MM.1S (cell line): ENCODE measurements around the gene GOLGA6L22.
"Not testable (repeated sequence)": the region's sequence is repeated elsewhere in the genome, so short reads cannot be mapped to it uniquely, and the experiment has no call there.

Source experiments
- DNase-seq: peaks from one replicate; pipeline ENCODE4 v3.0.0-alpha.2; 2015
- H2AFZ ChIP-seq: fragments of 300-600 bp; sonication (generic); 2 replicates; pipeline ENCODE4 v1.6.0; 2016; ENCODE audit warnings: antibody characterized with exemption, low read length
- H3F3A ChIP-seq: fragments of 300-600 bp; sonication (generic); 2 replicates; pipeline ENCODE4 v1.6.1; 2016; ENCODE audit warnings: mild to moderate bottlenecking, antibody characterized with exemption, low read length, moderate library complexity, mixed read lengths; ENCODE audit not compliant: insufficient read depth
- H3K27ac ChIP-seq: fragments of 300-600 bp; sonication (generic); 2 replicates; pipeline ENCODE4 v1.5.1; 2016; ENCODE audit warnings: mild to moderate bottlenecking, low read length
- H3K27me3 ChIP-seq: fragments of 300-600 bp; sonication (generic); replicated peaks from 2 replicates; pipeline ENCODE4 v1.6.0; 2016; ENCODE audit warnings: low read length; ENCODE audit not compliant: insufficient read depth
- H3K36me3 ChIP-seq: fragments of 300-600 bp; sonication (generic); replicated peaks from 2 replicates; pipeline ENCODE4 v1.6.1; 2016; ENCODE audit warnings: mild to moderate bottlenecking, low read length, mixed read lengths; ENCODE audit not compliant: insufficient read depth
- H3K4me1 ChIP-seq: fragments of 300-600 bp; sonication (generic); 2 replicates; pipeline ENCODE4 v1.6.1; 2016; ENCODE audit warnings: low read length, mixed read lengths
- H3K4me2 ChIP-seq: fragments of 300-600 bp; sonication (generic); 2 replicates; pipeline ENCODE4 v1.6.0; 2016; ENCODE audit warnings: low read depth, low read length
- H3K4me3 ChIP-seq: fragments of 300-600 bp; sonication (generic); 2 replicates; pipeline ENCODE4 v1.5.1; 2016; ENCODE audit warnings: low read length, mixed read lengths
- H3K79me2 ChIP-seq: fragments of 300-600 bp; sonication (generic); 2 replicates; pipeline ENCODE4 v1.6.1; 2016; ENCODE audit warnings: mixed run types, low read length, mixed read lengths
- H3K9ac ChIP-seq: fragments of 300-600 bp; sonication (generic); 2 replicates; pipeline ENCODE4 v1.6.1; 2016; ENCODE audit warnings: low read length, mixed read lengths
- H3K9me2 ChIP-seq: fragments of 300-600 bp; sonication (generic); replicated peaks from 2 replicates; pipeline ENCODE4 v1.6.1; 2016; ENCODE audit warnings: mild to moderate bottlenecking, low read length, mixed read lengths; ENCODE audit not compliant: insufficient read depth
- H3K9me3 ChIP-seq: fragments of 300-600 bp; sonication (generic); replicated peaks from 2 replicates; pipeline ENCODE4 v1.6.1; 2016; ENCODE audit warnings: mild to moderate bottlenecking, low read length, mixed read lengths; ENCODE audit not compliant: insufficient read depth
- H4K20me1 ChIP-seq: fragments of 300-600 bp; sonication (generic); 2 replicates; pipeline ENCODE4 v1.6.1; 2016; ENCODE audit warnings: mild to moderate bottlenecking, low read length, moderate library complexity, mixed read lengths; ENCODE audit not compliant: insufficient read depth

GOLGA6L22 gene

GRCh38 chr15:22494490-22495113 is 35.9 kb downstream of the GOLGA6L22 start:
- not testable (repeated sequence) for H3K9ac ChIP-seq, DNase-seq, H3K27me3 ChIP-seq, H3K9me3 ChIP-seq, H3K4me3 ChIP-seq, H3K4me2 ChIP-seq, H2AFZ ChIP-seq, H3F3A ChIP-seq, H3K27ac ChIP-seq, H3K4me1 ChIP-seq, H3K9me2 ChIP-seq, H3K36me3 ChIP-seq, H3K79me2 ChIP-seq, H4K20me1 ChIP-seq

GRCh38 chr15:22497200-22497599 is 38.5 kb downstream of the GOLGA6L22 start:
- H3K27me3 ChIP-seq, H2AFZ ChIP-seq, H3K4me3 ChIP-seq, H3K79me2 ChIP-seq, H4K20me1 ChIP-seq, H3K9me2 ChIP-seq, H3K9ac ChIP-seq, DNase-seq, H3K9me3 ChIP-seq, H3K27ac ChIP-seq, H3K36me3 ChIP-seq, H3K4me2 ChIP-seq, H3F3A ChIP-seq, H3K4me1 ChIP-seq: not testable (repeated sequence)

- not testable (repeated sequence) for H3K79me2 ChIP-seq, H3K9ac ChIP-seq, H3K9me2 ChIP-seq, H3K4me3 ChIP-seq, H3K27ac ChIP-seq, H4K20me1 ChIP-seq, H3K4me2 ChIP-seq, H2AFZ ChIP-seq, DNase-seq, H3F3A ChIP-seq, H3K9me3 ChIP-seq, H3K4me1 ChIP-seq, H3K36me3 ChIP-seq, H3K27me3 ChIP-seq
Measured at GRCh38 chr15:22498220-22498925, 39.7 kb downstream of the GOLGA6L22 start.

GRCh38 chr15:22502272-22502671 is 43.6 kb downstream of the GOLGA6L22 start:
- H2AFZ ChIP-seq, H3K9ac ChIP-seq, H3F3A ChIP-seq, DNase-seq, H3K27me3 ChIP-seq, H3K4me1 ChIP-seq, H3K9me3 ChIP-seq, H3K79me2 ChIP-seq, H3K9me2 ChIP-seq, H4K20me1 ChIP-seq, H3K4me2 ChIP-seq, H3K27ac ChIP-seq, H3K4me3 ChIP-seq, H3K36me3 ChIP-seq: not testable (repeated sequence)

- not testable (repeated sequence) for H3K4me2 ChIP-seq, H3K9ac ChIP-seq
Measured at GRCh38 chr15:22506959-22507358, 48.3 kb downstream of the GOLGA6L22 start.

GRCh38 chr15:22516140-22516539 is 57.4 kb downstream of the GOLGA6L22 start:
- not testable (repeated sequence) for H3F3A ChIP-seq, H3K36me3 ChIP-seq, H2AFZ ChIP-seq, H4K20me1 ChIP-seq, H3K9me2 ChIP-seq, H3K4me3 ChIP-seq, H3K9me3 ChIP-seq, H3K4me1 ChIP-seq, H3K4me2 ChIP-seq, H3K27me3 ChIP-seq, H3K79me2 ChIP-seq, DNase-seq, H3K27ac ChIP-seq, H3K9ac ChIP-seq

More at GRCh38 chr15:22506959-22507358, 48.3 kb downstream of the GOLGA6L22 start:
- not testable (repeated sequence) for H3K4me1 ChIP-seq, H3F3A ChIP-seq, H3K36me3 ChIP-seq, DNase-seq, H3K4me3 ChIP-seq, H3K27me3 ChIP-seq, H3K27ac ChIP-seq, H3K9me2 ChIP-seq, H4K20me1 ChIP-seq, H3K79me2 ChIP-seq, H3K9me3 ChIP-seq, H2AFZ ChIP-seq
